GM10266 (cell line): Measurements from ENCODE around the gene NDOR1.

Experiments
- DNase-seq: peaks from one replicate; pipeline ENCODE4 v3.0.0; 2012; ENCODE audit errors: extremely low spot score
- CTCF ChIP-seq: IDR thresholded peaks from 2 replicates; pipeline ENCODE4 v1.5.1; 2012; ENCODE audit warnings: mild to moderate bottlenecking, low read depth; ENCODE audit not compliant: control insufficient read depth, insufficient read depth; ENCODE audit errors: missing control alignments

Gene NDOR1

GRCh38 chr9:137244486-137245449 is 39.3 kb downstream of the NDOR1 start:
- DNase-seq, result no peak
- TF ChIP-seq CTCF, result no peak

GRCh38 chr9:137245450-137246421 is 40.2 kb downstream of the NDOR1 start:
- no peak for TF ChIP-seq CTCF
- no peak for DNase-seq

DNA sequence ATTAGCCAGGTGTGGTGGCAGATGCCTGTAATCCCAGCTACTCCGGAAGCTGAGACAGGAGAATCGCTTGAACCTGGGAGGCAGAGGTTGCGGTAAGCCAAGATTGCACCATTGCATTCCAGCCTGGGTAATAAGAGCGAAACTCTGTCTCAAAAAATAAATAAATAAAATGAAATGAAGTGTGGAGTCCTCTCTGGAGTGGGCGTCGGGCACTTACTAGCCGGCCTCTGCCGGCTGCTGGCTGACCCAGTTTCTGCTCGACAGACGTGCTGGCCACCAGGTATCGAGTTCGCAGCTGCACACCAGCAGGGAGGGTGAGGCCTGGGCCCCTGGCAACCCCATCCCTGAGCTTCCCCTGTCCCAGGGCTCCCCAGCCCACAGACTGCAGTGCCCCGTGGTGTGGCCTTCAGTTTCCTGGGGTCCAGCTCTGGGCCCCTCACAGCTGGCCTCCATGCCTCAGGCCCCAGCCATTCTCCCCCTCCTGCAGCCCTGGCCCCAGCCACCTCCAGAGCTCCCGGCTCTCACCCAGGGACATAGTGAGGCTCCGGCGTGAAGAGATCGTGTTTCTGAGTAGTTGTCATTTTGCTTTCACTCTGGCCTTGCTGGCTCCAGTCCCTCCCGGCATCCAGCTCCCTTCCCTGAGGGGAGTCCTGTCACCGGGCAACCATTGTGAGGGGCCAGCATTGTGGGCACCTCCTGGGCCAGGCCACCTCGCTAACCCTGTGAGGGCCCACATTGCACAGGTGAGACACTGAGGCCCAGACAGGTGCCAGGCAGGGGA is 41.8 kb downstream of the NDOR1 start:
- no peak for TF ChIP-seq CTCF
- DNase-seq, result no peak

DNA sequence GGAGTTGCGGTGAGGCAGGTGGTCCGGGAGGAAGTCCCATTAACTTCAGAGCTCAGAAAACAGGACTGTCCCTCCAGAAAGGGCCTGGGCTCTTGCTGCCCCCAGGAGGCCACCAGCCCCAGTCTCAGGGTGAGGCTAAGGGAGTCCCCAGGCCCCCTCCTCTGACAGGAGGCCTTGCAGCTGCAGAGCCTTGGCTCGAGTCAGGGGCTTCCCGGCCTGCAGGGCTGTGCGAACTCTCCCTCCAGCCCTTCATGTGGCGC is 42.3 kb downstream of the NDOR1 start:
- DNase-seq, result no peak
- no peak for TF ChIP-seq CTCF

GRCh38 chr9:137250329-137251193 is 45.1 kb downstream of the NDOR1 start:
- TF ChIP-seq CTCF, result no peak
- DNase-seq, result no peak

- TF ChIP-seq CTCF, result no peak
- no peak for DNase-seq
Observed at GRCh38 chr9:137251194-137251461, 45.6 kb downstream of the NDOR1 start, which contains the start of gene STPG3. Gene STPG3 (plus strand): TSS chr9:137251286. CDS start chr9:137251287, 1 bp downstream.
